ENCODE data around the gene USP54. TPM values are rescaled to one million over a fixed set of nuclear protein-coding genes. Genes with fewer than 3 reads are reported as not detected.

Gene USP54
- total and polyA plus RNA-seq, 2 experiments from 2014 or later = 4.2 to 6.8 TPM

DNA sequence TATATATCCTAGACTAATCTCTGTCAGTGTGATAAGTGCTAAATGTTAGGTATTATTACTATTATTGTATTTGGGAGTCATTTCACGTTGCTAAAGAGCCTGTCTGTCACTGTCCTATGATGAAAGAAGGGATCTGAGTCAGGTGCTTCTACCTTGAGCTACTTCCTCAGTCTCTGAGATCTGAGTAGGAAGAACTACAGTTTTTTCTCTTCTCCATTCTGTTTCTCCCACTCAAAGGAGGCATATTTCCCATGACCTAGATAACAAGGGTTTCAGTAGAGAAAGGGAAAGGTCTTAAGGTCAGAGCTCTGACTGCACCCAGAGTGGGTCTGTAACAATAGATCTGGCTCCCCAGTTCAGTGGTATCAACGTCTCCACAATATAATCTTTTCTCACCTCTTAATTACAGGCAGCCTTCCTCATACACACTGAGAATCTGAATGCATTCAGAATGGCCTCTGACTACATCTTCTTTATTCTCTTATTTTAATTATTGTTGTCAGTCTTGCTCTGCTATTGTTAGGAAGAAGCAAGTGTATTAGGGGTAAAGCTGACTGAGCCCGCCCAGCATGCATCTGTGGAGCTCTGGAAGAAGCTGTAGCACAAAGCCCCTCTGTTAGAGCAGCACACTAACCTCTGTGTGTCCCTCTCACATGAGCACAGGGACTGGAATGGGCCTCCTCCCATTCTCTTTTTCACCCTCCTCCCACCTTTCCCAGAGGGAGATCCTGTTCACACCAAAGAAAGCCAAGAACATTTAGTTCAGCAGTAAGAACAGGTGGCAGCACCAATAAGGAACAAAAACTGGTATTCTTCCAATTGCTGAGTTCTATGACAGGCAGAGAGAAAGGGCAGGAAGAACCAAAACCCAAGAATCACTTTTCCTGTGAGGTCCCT is 38.1 kb downstream of the USP54 start:
- Histone ChIP-seq H3K36me3 (ENCODE audit: low read depth) (no peaks in the 10 kb centered on the region), H3K9me3 (ENCODE audit: low read depth) (no peaks in the 10 kb centered on the region), H3K4me1 (ENCODE audit: insufficient read depth) (no peaks in the 10 kb centered on the region), H3K4me3 (no peak overlapping the region), H3K79me2 (ENCODE audit: insufficient read depth) (no peaks in the 10 kb centered on the region), H3K27ac (no peak overlapping the region), H4K20me1 (ENCODE audit: insufficient read depth) (no peaks in the 10 kb centered on the region), H3F3A (ENCODE audit: insufficient read depth) (no peaks in the 10 kb centered on the region), H3K27me3 (replicated peaks; ENCODE audit: insufficient read depth) (no peaks in the 10 kb centered on the region), H3K4me2 (ENCODE audit: unreplicated experiment) (no peak overlapping the region), H3K9ac (no peak overlapping the region), H2AFZ (no peak overlapping the region), H3K9me2 (ENCODE audit: insufficient read depth) (no peaks in the 10 kb centered on the region)
- in situ Hi-C loops (cut with MboI) = no loop called here
- TF ChIP-seq EZH2 (IDR thresholded peaks at IDR 0.05; ENCODE audit: insufficient read depth, poor library complexity, severe bottlenecking) (no peak), EZH2phosphoT487 (IDR thresholded peaks at IDR 0.05; ENCODE audit: insufficient read depth, low read depth) (no peak)
- no peak for DNase-seq
- WGBS, 2 experiments (ENCODE audit: low coverage in 1 of 2, low lambda C conversion rate in 2 of 2, missing lambda C conversion rate in 2 of 2) = 91 to 97% methylated on average over 3 of the region's 3 CpGs

DNA sequence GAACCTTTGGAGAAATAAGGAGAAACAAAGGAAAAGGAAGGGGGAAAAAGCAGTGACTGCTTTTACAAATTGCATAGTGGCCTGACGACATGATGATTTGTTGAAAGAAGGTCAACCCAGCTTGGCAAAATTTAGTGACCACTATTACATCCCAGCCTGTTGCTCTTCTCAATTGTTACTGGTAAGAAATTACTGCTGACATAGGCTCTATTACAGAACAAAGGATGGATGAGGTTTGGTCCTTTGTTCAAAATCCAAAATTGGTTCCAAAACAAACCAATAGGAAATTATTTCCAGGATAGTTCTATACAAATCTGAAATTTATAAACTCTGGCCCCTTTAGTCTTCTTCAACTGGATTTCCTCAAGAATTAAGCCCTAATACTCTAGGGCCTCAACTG is 39.6 kb downstream of the USP54 start:
- H3K36me3 ChIP-seq (ENCODE audit: low read depth) = no peaks in the 10 kb centered on the region
- no peaks in the 10 kb centered on the region for H3K9me3 ChIP-seq (ENCODE audit: low read depth)
- H4K20me1 ChIP-seq (ENCODE audit: insufficient read depth) = no peaks in the 10 kb centered on the region
- H3F3A ChIP-seq (ENCODE audit: insufficient read depth) = no peaks in the 10 kb centered on the region
- H2AFZ ChIP-seq = no peak overlapping the region
- H3K4me3 ChIP-seq = no peak overlapping the region
- no peaks in the 10 kb centered on the region for H3K27me3 ChIP-seq (replicated peaks; ENCODE audit: insufficient read depth)
- H3K27ac ChIP-seq = no peak overlapping the region
- no peak for TF ChIP-seq EZH2phosphoT487 (IDR thresholded peaks at IDR 0.05; ENCODE audit: insufficient read depth, low read depth)
- no peak for TF ChIP-seq EZH2 (IDR thresholded peaks at IDR 0.05; ENCODE audit: insufficient read depth, poor library complexity, severe bottlenecking)
- no peaks in the 10 kb centered on the region for H3K79me2 ChIP-seq (ENCODE audit: insufficient read depth)
- in situ Hi-C loops (cut with MboI) = no loop called here
- no peak overlapping the region for H3K9ac ChIP-seq
- no peaks in the 10 kb centered on the region for H3K4me1 ChIP-seq (ENCODE audit: insufficient read depth)
- DNase-seq = no peak
- H3K4me2 ChIP-seq (ENCODE audit: unreplicated experiment) = no peak overlapping the region
- WGBS, 2 experiments (ENCODE audit: low coverage in 1 of 2, low lambda C conversion rate in 2 of 2, missing lambda C conversion rate in 2 of 2) = 87 to 94% methylated on average over 1 of the region's 1 CpG
- no peaks in the 10 kb centered on the region for H3K9me2 ChIP-seq (ENCODE audit: insufficient read depth)

DNA sequence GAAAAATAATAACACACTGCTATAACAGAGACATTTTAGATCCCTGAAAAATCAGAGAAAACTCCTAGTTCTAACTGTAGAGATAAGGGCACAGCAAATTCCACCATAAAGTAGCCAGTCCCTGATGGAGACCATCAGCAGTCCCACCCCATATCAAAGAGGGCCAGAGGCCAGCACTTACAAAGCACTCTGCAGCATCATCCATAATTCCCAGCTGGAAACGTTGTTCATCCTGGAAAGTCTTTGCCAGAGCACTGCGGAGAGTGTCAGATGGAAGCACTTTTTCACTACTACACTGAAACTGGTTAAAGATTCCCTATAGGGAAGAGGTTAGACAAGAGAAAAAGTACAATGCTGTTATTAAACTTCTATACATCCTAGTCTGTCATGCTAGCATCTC is 45.8 kb downstream of the USP54 start:
- H3K27ac ChIP-seq = no peak overlapping the region
- H3K9me3 ChIP-seq (ENCODE audit: low read depth) = no peaks in the 10 kb centered on the region
- no peaks in the 10 kb centered on the region for H3K27me3 ChIP-seq (replicated peaks; ENCODE audit: insufficient read depth)
- in situ Hi-C loops (cut with MboI) = no loop called here
- DNase-seq = no peak
- no peak overlapping the region for H3K4me3 ChIP-seq
- WGBS, 2 experiments (ENCODE audit: low coverage in 1 of 2, low lambda C conversion rate in 2 of 2, missing lambda C conversion rate in 2 of 2) = 61 to 73% methylated on average over 2 of the region's 2 CpGs
- H3F3A ChIP-seq (ENCODE audit: insufficient read depth) = no peaks in the 10 kb centered on the region
- H4K20me1 ChIP-seq (ENCODE audit: insufficient read depth) = no peaks in the 10 kb centered on the region
- no peaks in the 10 kb centered on the region for H3K79me2 ChIP-seq (ENCODE audit: insufficient read depth)
- H3K9me2 ChIP-seq (ENCODE audit: insufficient read depth) = no peaks in the 10 kb centered on the region
- TF ChIP-seq EZH2 (IDR thresholded peaks at IDR 0.05; ENCODE audit: insufficient read depth, poor library complexity, severe bottlenecking) (no peak), EZH2phosphoT487 (IDR thresholded peaks at IDR 0.05; ENCODE audit: insufficient read depth, low read depth) (no peak)
- H3K4me2 ChIP-seq (ENCODE audit: unreplicated experiment) = no peak overlapping the region
- H3K9ac ChIP-seq = no peak overlapping the region
- H3K4me1 ChIP-seq (ENCODE audit: insufficient read depth) = no peaks in the 10 kb centered on the region
- H2AFZ ChIP-seq = no peak overlapping the region
- no peaks in the 10 kb centered on the region for H3K36me3 ChIP-seq (ENCODE audit: low read depth)

DNA sequence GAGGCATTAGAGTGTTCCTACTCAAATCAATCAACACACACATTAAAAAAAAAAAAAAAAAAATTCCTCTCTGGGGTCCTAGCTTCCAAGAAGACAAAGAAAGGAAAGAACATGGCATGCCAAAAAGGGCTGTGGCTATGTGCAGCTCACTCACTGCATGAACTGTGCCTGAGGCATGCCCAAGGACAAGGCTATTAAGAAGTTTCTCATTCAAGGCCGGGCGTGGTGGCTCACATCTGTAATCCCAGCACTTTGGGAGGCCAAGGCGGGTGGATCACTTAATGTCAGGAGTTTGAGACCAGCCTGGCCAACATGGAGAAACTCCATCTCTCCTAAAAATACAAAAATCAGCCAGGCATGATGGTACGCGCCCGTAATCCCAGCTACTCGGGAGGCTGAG is 53.4 kb downstream of the USP54 start:
- no peak for TF ChIP-seq EZH2phosphoT487 (IDR thresholded peaks at IDR 0.05; ENCODE audit: insufficient read depth, low read depth)
- TF ChIP-seq EZH2 (IDR thresholded peaks at IDR 0.05; ENCODE audit: insufficient read depth, poor library complexity, severe bottlenecking) = no peak
- 89 to 94% methylated on average over 7 of the region's 7 CpGs for WGBS, 2 experiments (ENCODE audit: low coverage in 1 of 2, low lambda C conversion rate in 2 of 2, missing lambda C conversion rate in 2 of 2)
- Histone ChIP-seq H3K4me2 (ENCODE audit: unreplicated experiment) (no peak overlapping the region), H3K4me3 (no peak overlapping the region), H3K9me3 (ENCODE audit: low read depth) (no peaks in the 10 kb centered on the region), H3F3A (ENCODE audit: insufficient read depth) (no peaks in the 10 kb centered on the region), H3K9ac (no peak overlapping the region), H3K36me3 (ENCODE audit: low read depth) (no peaks in the 10 kb centered on the region), H3K9me2 (ENCODE audit: insufficient read depth) (no peaks in the 10 kb centered on the region), H3K27ac (no peak overlapping the region), H3K4me1 (ENCODE audit: insufficient read depth) (no peaks in the 10 kb centered on the region), H4K20me1 (ENCODE audit: insufficient read depth) (no peaks in the 10 kb centered on the region), H3K79me2 (ENCODE audit: insufficient read depth) (no peaks in the 10 kb centered on the region), H2AFZ (no peak overlapping the region), H3K27me3 (replicated peaks; ENCODE audit: insufficient read depth) (no peaks in the 10 kb centered on the region)
- DNase-seq = no peak
- in situ Hi-C loops (cut with MboI) = no loop called here

Data from GM23248 (cell line).